GM19395 (cell line): ENCODE results near the gene GALNS.

Source experiments
- ATAC-seq: cut with Tn5 transposase; IDR thresholded peaks from one replicate; pipeline ENCODE4 v1.9.1; 2021; ENCODE audit warnings: mild to moderate bottlenecking, moderate library complexity; ENCODE audit not compliant: unreplicated experiment

The GALNS gene

GRCh38 chr16:88820385-88821025 lies 36.2 kb downstream of the GALNS start:
- no peak for ATAC-seq

GRCh38 chr16:88819126-88819525 lies 37.6 kb downstream of the GALNS start:
- ATAC-seq: no peak

- ATAC-seq: no peak
Measured at GRCh38 chr16:88818575-88818874, 38.2 kb downstream of the GALNS start.

- ATAC-seq: no peak
Measured at GRCh38 chr16:88817785-88818574, 38.8 kb downstream of the GALNS start.

- ATAC-seq: no peak
Measured at GRCh38 chr16:88816736-88817535, 39.8 kb downstream of the GALNS start.

GRCh38 chr16:88815901-88816589 lies 40.7 kb downstream of the GALNS start:
- no peak for ATAC-seq

GRCh38 chr16:88815227-88815626 lies 41.5 kb downstream of the GALNS start:
- ATAC-seq: no peak

- no peak for ATAC-seq
Measured at GRCh38 chr16:88814144-88814502, 42.6 kb downstream of the GALNS start.

GRCh38 chr16:88813269-88814143 lies 43.2 kb downstream of the GALNS start:
- no peak for ATAC-seq

GRCh38 chr16:88812513-88813268 lies 44.1 kb downstream of the GALNS start:
- no peak for ATAC-seq

- ATAC-seq: peak; percentile 69
Measured at GRCh38 chr16:88811769-88812512, 44.8 kb downstream of the GALNS start, which contains the start of gene APRT. Gene APRT (minus strand): TSS chr16:88811928. CDS start chr16:88811899, 29 bp downstream.

GRCh38 chr16:88810912-88811768 lies 45.6 kb downstream of the GALNS start:
- ATAC-seq: peak; percentile 59

GRCh38 chr16:88810166-88810911 lies 46.4 kb downstream of the GALNS start:
- ATAC-seq: no peak

GRCh38 chr16:88809676-88810165 lies 47.0 kb downstream of the GALNS start:
- ATAC-seq: no peak

- ATAC-seq: no peak
Measured at GRCh38 chr16:88809068-88809675, 47.6 kb downstream of the GALNS start.

- ATAC-seq: no peak
Measured at GRCh38 chr16:88807626-88808453, 48.9 kb downstream of the GALNS start.
